SW480 (cell line): ENCODE results near the gene KLHL10.
"Not testable (repeated sequence)": the region's sequence is repeated elsewhere in the genome, so short reads cannot be mapped to it uniquely, and the experiment has no call there.

Experiments
- DNase-seq: peaks from one replicate; pipeline ENCODE4 v3.0.0-alpha.2; 2016; ENCODE audit warnings: low spot score

The KLHL10 gene

GRCh38 chr17:41813152-41813680 lies 24.4 kb upstream of the KLHL10 start:
- DNase-seq: no peak

- DNase-seq: no peak
Measured at GRCh38 chr17:41813699-41814124, 23.9 kb upstream of the KLHL10 start.

GRCh38 chr17:41814195-41814594 lies 23.4 kb upstream of the KLHL10 start:
- no peak for DNase-seq

- no peak for DNase-seq
Measured at GRCh38 chr17:41816637-41817320, 20.8 kb upstream of the KLHL10 start.

GRCh38 chr17:41818024-41818423 lies 19.6 kb upstream of the KLHL10 start:
- DNase-seq: no peak

GRCh38 chr17:41821776-41822175 lies 15.8 kb upstream of the KLHL10 start:
- DNase-seq: no peak

GRCh38 chr17:41822216-41823140 lies 15.1 kb upstream of the KLHL10 start:
- DNase-seq: no peak

- DNase-seq: no peak
Measured at GRCh38 chr17:41823141-41823524, 14.5 kb upstream of the KLHL10 start.

- no peak for DNase-seq
Measured at GRCh38 chr17:41823580-41823979, 14.0 kb upstream of the KLHL10 start.

- DNase-seq: no peak
Measured at GRCh38 chr17:41824086-41824485, 13.5 kb upstream of the KLHL10 start.

- DNase-seq: no peak
Measured at GRCh38 chr17:41825175-41825845, 12.3 kb upstream of the KLHL10 start.

- not testable (repeated sequence) for DNase-seq
Measured at GRCh38 chr17:41829961-41830360, 7.7 kb upstream of the KLHL10 start.

GRCh38 chr17:41835214-41835799 lies 2.3 kb upstream of the KLHL10 start:
- DNase-seq: peak; percentile 17

GRCh38 chr17:41835800-41836549 lies 1.6 kb upstream of the KLHL10 start, which contains the start of gene NT5C3B:
Gene NT5C3B, minus strand, starts transcription at chr17:41836232. Its CDS starts 39 bp downstream, at chr17:41836193.
- DNase-seq: peak; percentile 37

GRCh38 chr17:41836550-41837196 lies 952 bp upstream of the KLHL10 start:
- no peak for DNase-seq

GRCh38 chr17:41839448-41839847 lies 1.8 kb downstream of the KLHL10 start:
- not testable (repeated sequence) for DNase-seq

- DNase-seq: not testable (repeated sequence)
Measured at GRCh38 chr17:41840781-41841180, 3.2 kb downstream of the KLHL10 start.

- no peak for DNase-seq
Measured at GRCh38 chr17:41844971-41845370, 7.3 kb downstream of the KLHL10 start.

GRCh38 chr17:41848788-41849187 lies 11.2 kb downstream of the KLHL10 start:
- DNase-seq: no peak

- no peak for DNase-seq
Measured at GRCh38 chr17:41849251-41849990, 11.8 kb downstream of the KLHL10 start.
